Cerebellar nuclear complex (tissue), 1 donor: ENCODE measurements around the gene SLX4IP.
A peak's percentile ranks its signal among the peaks of the same experiment; 100 is the strongest.
"Not testable (repeated sequence)": the region's sequence is repeated elsewhere in the genome, so short reads cannot be mapped to it uniquely, and the experiment has no call there.

ENCODE experiments used
- DNase-seq, 2 experiments: peaks; one replicate each; lab custom pipeline; 2025; lab: John Stamatoyannopoulos, UW

Gene SLX4IP

GRCh38 chr20:10434832-10435812, at the start of gene SLX4IP:
Gene SLX4IP (plus strand): TSS chr20:10435305. CDS start chr20:10458205, 22,900 bp downstream.
- peak; percentile 44 to 92 for DNase-seq

- no peak for DNase-seq
Observed at GRCh38 chr20:10385850-10386544, 49.1 kb upstream of the SLX4IP start.

GRCh38 chr20:10387686-10388085, 47.4 kb upstream of the SLX4IP start:
- DNase-seq: no peak

- DNase-seq: no peak
Observed at GRCh38 chr20:10388597-10388996, 46.5 kb upstream of the SLX4IP start.

- no peak for DNase-seq
Observed at GRCh38 chr20:10390709-10391108, 44.4 kb upstream of the SLX4IP start.

- DNase-seq: not testable (repeated sequence)
Observed at GRCh38 chr20:10394752-10395151, 40.4 kb upstream of the SLX4IP start.

GRCh38 chr20:10398834-10399369, 36.2 kb upstream of the SLX4IP start:
- DNase-seq: no peak

GRCh38 chr20:10402938-10403608, 32.0 kb upstream of the SLX4IP start:
- DNase-seq: no peak

- no peak for DNase-seq
Observed at GRCh38 chr20:10404023-10404628, 31.0 kb upstream of the SLX4IP start.

- no peak for DNase-seq
Observed at GRCh38 chr20:10404959-10405530, 30.1 kb upstream of the SLX4IP start.

GRCh38 chr20:10408108-10408813, 26.8 kb upstream of the SLX4IP start:
- no peak for DNase-seq

- DNase-seq: no peak
Observed at GRCh38 chr20:10411673-10412072, 23.4 kb upstream of the SLX4IP start.

GRCh38 chr20:10412591-10413408, 22.3 kb upstream of the SLX4IP start:
- no peak for DNase-seq

- DNase-seq: no peak
Observed at GRCh38 chr20:10415013-10415650, 20.0 kb upstream of the SLX4IP start.

GRCh38 chr20:10417218-10417617, 17.9 kb upstream of the SLX4IP start:
- DNase-seq: not testable (repeated sequence)

GRCh38 chr20:10419550-10420133, 15.5 kb upstream of the SLX4IP start:
- DNase-seq: no peak

GRCh38 chr20:10423735-10424134, 11.4 kb upstream of the SLX4IP start:
- DNase-seq: no peak

GRCh38 chr20:10427060-10427692, 7.9 kb upstream of the SLX4IP start:
- peak in 1 of 2 experiments; percentile 45 for DNase-seq
